Measurements from ENCODE around the gene DIPK2A.

DNA sequence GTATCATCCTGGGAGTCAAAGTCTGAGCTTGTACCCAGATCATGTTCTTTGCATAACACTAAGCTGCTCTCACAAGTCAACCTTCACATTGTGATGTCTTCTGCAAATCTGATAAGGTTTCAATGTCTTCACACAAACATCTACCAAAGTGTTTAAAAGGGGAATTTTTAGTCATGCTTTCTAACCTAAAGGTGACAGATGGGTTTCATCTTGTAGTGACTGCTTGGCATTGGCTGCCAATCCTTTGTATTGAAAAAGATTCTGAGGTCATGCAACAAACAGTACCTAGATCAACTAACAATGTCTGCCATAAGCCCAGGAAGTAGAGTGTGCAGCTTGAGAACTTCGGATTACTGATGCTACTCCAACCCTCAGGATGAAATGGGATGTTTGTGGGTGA is 43.6 kb upstream of the DIPK2A start:
- TF ChIP-seq, protein P1, sequence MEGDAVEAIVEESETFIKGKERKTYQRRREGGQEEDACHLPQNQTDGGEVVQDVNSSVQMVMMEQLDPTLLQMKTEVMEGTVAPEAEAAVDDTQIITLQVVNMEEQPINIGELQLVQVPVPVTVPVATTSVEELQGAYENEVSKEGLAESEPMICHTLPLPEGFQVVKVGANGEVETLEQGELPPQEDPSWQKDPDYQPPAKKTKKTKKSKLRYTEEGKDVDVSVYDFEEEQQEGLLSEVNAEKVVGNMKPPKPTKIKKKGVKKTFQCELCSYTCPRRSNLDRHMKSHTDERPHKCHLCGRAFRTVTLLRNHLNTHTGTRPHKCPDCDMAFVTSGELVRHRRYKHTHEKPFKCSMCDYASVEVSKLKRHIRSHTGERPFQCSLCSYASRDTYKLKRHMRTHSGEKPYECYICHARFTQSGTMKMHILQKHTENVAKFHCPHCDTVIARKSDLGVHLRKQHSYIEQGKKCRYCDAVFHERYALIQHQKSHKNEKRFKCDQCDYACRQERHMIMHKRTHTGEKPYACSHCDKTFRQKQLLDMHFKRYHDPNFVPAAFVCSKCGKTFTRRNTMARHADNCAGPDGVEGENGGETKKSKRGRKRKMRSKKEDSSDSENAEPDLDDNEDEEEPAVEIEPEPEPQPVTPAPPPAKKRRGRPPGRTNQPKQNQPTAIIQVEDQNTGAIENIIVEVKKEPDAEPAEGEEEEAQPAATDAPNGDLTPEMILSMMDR (IDR thresholded peaks at IDR 0.05): no peak
- TF ChIP-seq EP300 (IDR thresholded peaks at IDR 0.05) (no peak), POLR2A (IDR thresholded peaks at IDR 0.05) (no peak)

Measured in stomach (tissue), 4 donors.